ENCODE results near the gene SFMBT2.
"Not testable (repeated sequence)": the region's sequence is repeated elsewhere in the genome, so short reads cannot be mapped to it uniquely, and the experiment has no call there.

SFMBT2 gene

DNA sequence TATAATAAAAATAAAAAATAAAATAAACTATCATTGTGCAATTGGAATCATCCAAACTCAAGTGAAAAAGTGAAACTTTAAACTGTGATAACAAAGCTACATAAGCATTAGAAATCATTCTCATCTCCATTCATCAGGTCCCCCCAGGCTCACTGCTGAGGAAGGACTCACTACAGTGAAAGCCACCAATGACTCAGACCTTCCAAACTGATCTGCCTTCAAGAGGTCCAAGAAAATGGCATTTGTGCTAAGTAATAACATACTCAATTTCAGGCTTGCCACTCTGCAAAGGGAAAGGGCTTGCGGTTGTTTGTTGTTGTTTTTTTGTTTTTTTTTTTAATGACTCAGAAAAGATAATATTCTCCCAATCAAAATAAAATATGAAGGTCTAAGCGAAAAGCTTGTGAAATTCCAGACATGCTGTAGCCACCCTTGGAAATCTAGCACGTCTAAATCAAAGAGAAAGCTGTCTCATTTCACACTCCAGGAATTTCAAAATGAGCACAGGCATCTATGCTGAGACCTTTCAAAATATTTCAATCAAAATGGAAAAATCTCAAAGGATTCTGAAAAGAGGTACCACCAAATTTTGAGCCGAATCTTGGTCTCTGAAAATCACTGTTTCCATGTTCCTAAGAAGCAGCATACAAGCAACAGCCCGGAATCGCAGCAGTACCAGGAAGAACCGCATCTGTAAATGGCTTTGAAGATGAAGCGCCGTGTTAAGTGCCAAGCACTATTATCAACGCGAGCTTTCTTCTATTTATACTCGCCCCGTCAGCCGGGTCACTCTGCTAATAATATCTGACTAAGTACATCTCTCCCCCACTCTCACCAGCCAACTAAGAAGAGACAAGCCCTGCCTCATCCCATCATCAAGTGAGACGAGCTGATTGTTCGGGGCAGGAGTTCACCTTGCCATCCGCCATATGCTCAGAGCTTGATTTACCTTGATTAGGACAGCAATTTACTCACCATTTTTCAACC, 13.5 kb downstream of the SFMBT2 start:
- H3K9ac ChIP-seq (ENCODE audit: low read depth, low read length): no peak overlapping the region
- H3K27me3 ChIP-seq (ENCODE audit: insufficient read depth, low read length): no peaks in the 10 kb centered on the region
- no peak overlapping the region for H3K4me3 ChIP-seq (ENCODE audit: low read length)
- no peaks in the 10 kb centered on the region for H3K4me1 ChIP-seq (ENCODE audit: insufficient read depth, low read length)
- H3K27ac ChIP-seq (ENCODE audit: low read length): no peak overlapping the region
- H3K9me3 ChIP-seq (ENCODE audit: insufficient read depth, low read depth, low read length): no peaks in the 10 kb centered on the region
- no peaks in the 10 kb centered on the region for H3K36me3 ChIP-seq (ENCODE audit: insufficient read depth, low read depth, low read length)

DNA sequence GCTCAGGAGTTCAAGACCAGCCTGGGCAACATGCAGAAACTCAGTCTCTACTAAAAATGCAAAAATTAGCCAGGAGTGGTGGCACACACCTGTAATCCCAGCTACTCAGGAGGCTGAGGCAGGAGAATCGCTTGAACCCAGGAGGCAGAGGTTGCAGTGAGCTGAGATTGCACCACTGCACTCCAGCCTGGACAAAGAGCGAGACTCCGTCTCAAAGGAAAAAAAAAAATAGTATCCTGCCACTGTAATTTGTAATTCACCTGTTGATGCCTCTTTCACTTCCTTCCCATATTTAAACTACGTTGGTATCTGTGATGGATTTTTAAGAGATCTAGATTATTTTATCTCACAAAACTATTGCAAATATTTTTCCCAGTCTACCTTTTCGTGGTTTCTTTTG, 18.5 kb downstream of the SFMBT2 start:
- not testable (repeated sequence) for H3K4me3 ChIP-seq (ENCODE audit: low read length); H3K27ac ChIP-seq (ENCODE audit: low read length); H3K9me3 ChIP-seq (ENCODE audit: insufficient read depth, low read depth, low read length); H3K27me3 ChIP-seq (ENCODE audit: insufficient read depth, low read length); H3K4me1 ChIP-seq (ENCODE audit: insufficient read depth, low read length); H3K9ac ChIP-seq (ENCODE audit: low read depth, low read length); H3K36me3 ChIP-seq (ENCODE audit: insufficient read depth, low read depth, low read length)

DNA sequence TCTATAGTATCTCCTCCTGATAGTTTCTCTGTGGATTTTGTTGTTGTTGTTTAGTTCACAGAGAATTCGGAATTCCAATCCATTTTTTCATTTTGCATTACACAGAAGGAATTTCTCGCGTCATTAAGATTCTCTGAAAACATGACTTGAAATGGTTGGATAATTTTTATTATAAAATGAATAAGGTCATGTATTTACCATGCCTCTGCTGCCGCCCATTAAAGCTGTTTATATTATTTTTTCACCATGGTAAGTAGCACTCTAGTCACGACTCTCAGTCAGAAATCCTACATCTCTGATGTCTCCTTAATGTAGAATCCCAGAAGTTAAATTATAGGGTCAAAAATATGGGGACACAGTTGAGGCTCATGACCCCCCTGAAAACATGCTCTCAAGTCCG, 19.1 kb downstream of the SFMBT2 start:
- Histone ChIP-seq H3K9me3 (ENCODE audit: insufficient read depth, low read depth, low read length) (no peaks in the 10 kb centered on the region), H3K27ac (ENCODE audit: low read length) (no peak overlapping the region), H3K27me3 (ENCODE audit: insufficient read depth, low read length) (no peaks in the 10 kb centered on the region), H3K9ac (ENCODE audit: low read depth, low read length) (no peak overlapping the region), H3K4me3 (ENCODE audit: low read length) (no peak overlapping the region), H3K4me1 (ENCODE audit: insufficient read depth, low read length) (no peaks in the 10 kb centered on the region), H3K36me3 (ENCODE audit: insufficient read depth, low read depth, low read length) (no peaks in the 10 kb centered on the region)

DNA sequence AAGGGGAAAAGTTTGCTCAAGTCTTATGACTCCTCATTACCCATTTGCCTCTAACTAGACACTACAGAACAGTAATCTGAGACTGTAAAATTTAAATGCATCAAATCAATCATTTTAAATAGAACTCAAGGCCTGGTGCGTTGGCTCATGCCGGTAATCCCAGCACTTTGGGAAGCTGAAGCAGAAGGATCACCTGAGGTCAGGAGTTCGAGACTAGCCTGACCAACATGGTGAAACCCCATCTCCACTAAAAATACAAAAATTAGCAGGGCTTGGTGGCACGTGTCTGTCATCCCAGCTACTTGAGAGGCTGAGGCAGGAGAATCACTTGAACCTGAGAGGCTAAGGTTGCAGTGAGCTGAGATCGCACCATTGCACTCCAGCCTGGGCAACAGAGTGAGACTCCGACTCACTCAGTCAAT, 20.1 kb downstream of the SFMBT2 start:
- H3K9ac ChIP-seq (ENCODE audit: low read depth, low read length); H3K36me3 ChIP-seq (ENCODE audit: insufficient read depth, low read depth, low read length); H3K27ac ChIP-seq (ENCODE audit: low read length); H3K4me3 ChIP-seq (ENCODE audit: low read length); H3K4me1 ChIP-seq (ENCODE audit: insufficient read depth, low read length); H3K27me3 ChIP-seq (ENCODE audit: insufficient read depth, low read length); H3K9me3 ChIP-seq (ENCODE audit: insufficient read depth, low read depth, low read length): not testable (repeated sequence)

DNA sequence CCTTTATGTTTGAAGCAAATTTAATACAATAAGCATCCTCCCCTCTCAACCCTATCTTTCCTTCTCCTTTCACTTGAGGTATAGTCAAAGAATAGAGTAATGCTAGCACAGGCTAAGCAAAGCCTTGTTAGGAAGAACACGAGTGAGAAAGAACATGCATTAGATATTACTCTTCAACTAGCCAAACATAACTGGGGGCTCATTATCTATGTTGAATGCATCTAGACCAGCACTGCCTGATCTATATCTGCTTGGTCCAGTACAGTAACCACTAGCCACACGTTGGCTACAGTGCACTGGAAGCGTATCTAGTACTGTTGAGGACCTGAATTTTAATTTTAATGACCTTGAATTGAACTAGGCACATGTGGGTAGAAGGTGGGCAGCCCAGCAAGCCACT, 21.0 kb downstream of the SFMBT2 start:
- H3K9me3 ChIP-seq (ENCODE audit: insufficient read depth, low read depth, low read length): no peaks in the 10 kb centered on the region
- H3K27ac ChIP-seq (ENCODE audit: low read length): no peak overlapping the region
- no peaks in the 10 kb centered on the region for H3K36me3 ChIP-seq (ENCODE audit: insufficient read depth, low read depth, low read length)
- no peaks in the 10 kb centered on the region for H3K4me1 ChIP-seq (ENCODE audit: insufficient read depth, low read length)
- no peak overlapping the region for H3K9ac ChIP-seq (ENCODE audit: low read depth, low read length)
- no peaks in the 10 kb centered on the region for H3K27me3 ChIP-seq (ENCODE audit: insufficient read depth, low read length)
- H3K4me3 ChIP-seq (ENCODE audit: low read length): no peak overlapping the region

DNA sequence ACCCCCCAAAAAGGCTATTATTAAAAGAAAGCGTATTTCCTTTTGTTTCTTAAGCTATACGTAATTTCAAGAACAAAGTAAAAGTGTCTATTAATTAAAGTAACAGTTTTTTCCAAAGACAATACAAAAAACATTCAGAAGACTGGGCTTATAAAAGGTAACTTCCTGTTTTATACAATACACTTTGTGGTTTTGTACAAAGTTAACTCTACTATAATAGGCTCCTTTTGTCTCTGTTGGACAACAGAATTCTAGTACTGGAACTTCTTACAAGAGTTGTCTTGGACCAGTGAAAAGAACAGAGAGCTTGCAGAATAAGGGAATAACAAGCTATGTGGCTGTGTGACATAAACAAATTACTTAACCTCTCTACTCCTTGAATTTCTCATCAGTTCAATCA, 21.5 kb downstream of the SFMBT2 start:
- H3K9ac ChIP-seq (ENCODE audit: low read depth, low read length): no peak overlapping the region
- H3K36me3 ChIP-seq (ENCODE audit: insufficient read depth, low read depth, low read length): no peaks in the 10 kb centered on the region
- no peaks in the 10 kb centered on the region for H3K4me1 ChIP-seq (ENCODE audit: insufficient read depth, low read length)
- H3K9me3 ChIP-seq (ENCODE audit: insufficient read depth, low read depth, low read length): no peaks in the 10 kb centered on the region
- H3K27me3 ChIP-seq (ENCODE audit: insufficient read depth, low read length): no peaks in the 10 kb centered on the region
- H3K27ac ChIP-seq (ENCODE audit: low read length): no peak overlapping the region
- no peak overlapping the region for H3K4me3 ChIP-seq (ENCODE audit: low read length)

DNA sequence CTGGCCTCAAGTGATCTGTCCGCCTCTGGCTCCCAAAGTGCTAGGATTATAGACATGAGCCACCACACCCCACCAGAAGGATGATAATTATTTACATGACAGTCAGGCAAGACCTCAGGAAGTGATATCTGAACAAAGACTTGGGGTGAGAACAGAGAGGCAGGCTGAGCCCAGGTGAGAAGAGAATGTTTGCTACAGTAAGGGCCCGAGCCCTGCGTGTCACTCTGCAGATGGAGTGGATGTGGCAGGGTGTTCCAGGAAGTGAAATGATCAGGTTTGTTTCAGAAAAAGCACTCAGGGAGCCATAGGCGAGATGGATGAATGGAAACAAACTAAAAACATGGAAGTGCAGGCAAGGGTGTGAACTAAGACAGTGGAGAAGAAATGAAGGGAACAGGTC, 22.2 kb downstream of the SFMBT2 start:
- no peak overlapping the region for H3K27ac ChIP-seq (ENCODE audit: low read length)
- no peaks in the 10 kb centered on the region for H3K4me1 ChIP-seq (ENCODE audit: insufficient read depth, low read length)
- no peaks in the 10 kb centered on the region for H3K36me3 ChIP-seq (ENCODE audit: insufficient read depth, low read depth, low read length)
- H3K4me3 ChIP-seq (ENCODE audit: low read length): no peak overlapping the region
- no peaks in the 10 kb centered on the region for H3K9me3 ChIP-seq (ENCODE audit: insufficient read depth, low read depth, low read length)
- no peaks in the 10 kb centered on the region for H3K27me3 ChIP-seq (ENCODE audit: insufficient read depth, low read length)
- H3K9ac ChIP-seq (ENCODE audit: low read depth, low read length): no peak overlapping the region

DNA sequence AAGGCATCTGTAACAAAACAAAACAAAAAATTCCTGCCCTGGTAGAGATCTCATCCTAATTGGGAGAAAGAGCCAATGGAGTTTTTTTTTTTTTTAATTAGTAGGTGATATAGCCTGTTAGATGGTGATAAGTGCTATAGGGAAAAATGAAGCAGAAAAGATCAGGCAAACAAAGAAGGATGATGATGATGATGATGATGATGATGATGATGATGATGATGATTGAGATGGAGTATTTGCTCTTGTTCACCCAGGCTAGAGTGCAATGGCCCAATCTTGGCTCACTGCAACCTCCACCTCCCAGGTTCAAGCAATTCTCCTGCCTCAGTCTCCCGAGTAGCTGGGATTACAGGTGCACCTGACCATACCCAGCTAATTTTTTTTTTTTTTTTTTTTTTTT, 22.7 kb downstream of the SFMBT2 start:
- not testable (repeated sequence) for H3K36me3 ChIP-seq (ENCODE audit: insufficient read depth, low read depth, low read length); H3K27ac ChIP-seq (ENCODE audit: low read length); H3K9ac ChIP-seq (ENCODE audit: low read depth, low read length); H3K27me3 ChIP-seq (ENCODE audit: insufficient read depth, low read length); H3K4me3 ChIP-seq (ENCODE audit: low read length); H3K4me1 ChIP-seq (ENCODE audit: insufficient read depth, low read length); H3K9me3 ChIP-seq (ENCODE audit: insufficient read depth, low read depth, low read length)

DNA sequence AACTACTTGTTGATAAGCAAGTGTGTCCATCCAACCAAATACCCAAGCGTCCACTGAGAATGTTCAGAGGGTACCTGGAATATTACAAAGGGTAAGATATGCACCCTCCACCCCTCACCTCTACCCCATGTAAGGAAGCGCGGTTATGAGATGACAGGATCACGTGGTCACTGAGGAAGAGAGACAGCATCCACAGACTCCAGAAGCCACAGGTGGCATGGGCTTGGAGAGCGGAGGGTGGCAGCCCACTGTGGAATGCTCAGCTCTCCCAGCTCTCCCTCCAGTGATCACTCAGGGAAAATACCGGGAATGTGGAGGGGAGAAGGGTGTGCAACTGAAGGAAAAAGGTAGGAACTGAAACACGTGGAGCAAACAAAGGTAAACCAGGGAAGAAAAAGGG, 25.7 kb downstream of the SFMBT2 start:
- Histone ChIP-seq H3K27ac (ENCODE audit: low read length) (no peak overlapping the region), H3K4me1 (ENCODE audit: insufficient read depth, low read length) (no peaks in the 10 kb centered on the region), H3K9me3 (ENCODE audit: insufficient read depth, low read depth, low read length) (no peaks in the 10 kb centered on the region), H3K27me3 (ENCODE audit: insufficient read depth, low read length) (no peaks in the 10 kb centered on the region), H3K36me3 (ENCODE audit: insufficient read depth, low read depth, low read length) (0 out of 2 replicates have a peak, but pooled peaks cover 12% of the 10 kb centered on the region), H3K4me3 (ENCODE audit: low read length) (no peak overlapping the region), H3K9ac (ENCODE audit: low read depth, low read length) (no peak overlapping the region)

DNA sequence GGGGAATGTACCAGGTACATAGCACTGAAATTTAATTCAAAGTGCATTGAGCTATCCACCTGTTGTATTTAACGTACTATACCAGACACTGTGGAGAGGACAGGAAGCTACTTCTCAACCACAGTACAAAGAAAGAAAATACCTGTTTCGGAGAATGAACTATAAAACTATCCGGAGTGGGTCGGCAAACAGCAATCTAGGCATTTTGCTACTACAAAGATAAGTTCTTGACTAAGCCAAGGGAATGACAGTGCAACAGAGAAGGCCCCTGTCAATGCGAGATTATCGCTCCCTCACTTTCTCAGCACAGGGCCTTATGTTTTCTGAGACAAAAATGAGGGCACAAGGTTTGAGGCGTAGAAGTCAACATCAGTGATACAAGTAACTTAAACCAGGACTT, 27.4 kb downstream of the SFMBT2 start:
- Histone ChIP-seq H3K27ac (ENCODE audit: low read length) (no peak overlapping the region), H3K36me3 (ENCODE audit: insufficient read depth, low read depth, low read length) (0 out of 2 replicates have a peak, but pooled peaks cover 12% of the 10 kb centered on the region), H3K4me3 (ENCODE audit: low read length) (no peak overlapping the region), H3K27me3 (ENCODE audit: insufficient read depth, low read length) (no peaks in the 10 kb centered on the region), H3K9ac (ENCODE audit: low read depth, low read length) (no peak overlapping the region), H3K9me3 (ENCODE audit: insufficient read depth, low read depth, low read length) (no peaks in the 10 kb centered on the region), H3K4me1 (ENCODE audit: insufficient read depth, low read length) (no peaks in the 10 kb centered on the region)

DNA sequence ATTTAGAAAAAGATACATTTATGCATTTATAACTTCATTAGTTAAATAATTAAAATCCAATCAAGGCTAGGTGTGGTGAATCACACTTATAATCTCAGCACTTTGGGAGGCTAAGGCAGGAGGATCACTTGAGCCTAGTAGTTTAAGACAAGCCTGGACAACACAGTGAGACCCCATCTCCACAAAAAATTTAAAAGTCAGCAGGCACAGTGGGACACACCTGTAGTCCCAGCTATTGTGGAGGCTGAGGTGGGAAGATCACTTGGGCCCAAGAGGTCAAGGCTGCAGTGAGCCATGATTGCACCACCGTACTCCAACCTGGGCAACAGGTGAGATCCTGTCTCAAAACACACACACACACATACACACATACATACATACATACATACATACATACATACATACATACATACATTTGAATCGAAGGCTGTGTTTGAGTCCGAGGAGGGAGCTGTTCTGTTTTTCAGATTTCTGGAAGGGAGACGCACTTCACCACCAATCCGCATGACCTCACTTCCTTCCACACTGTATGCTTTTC, 30.1 kb downstream of the SFMBT2 start:
- Histone ChIP-seq H3K9ac (ENCODE audit: low read depth, low read length) (no peak overlapping the region), H3K4me3 (ENCODE audit: low read length) (no peak overlapping the region), H3K36me3 (ENCODE audit: insufficient read depth, low read depth, low read length) (peaks cover 12% of the 10 kb centered on the region; the same call in 1 of the 2 replicates), H3K27ac (ENCODE audit: low read length) (no peak overlapping the region), H3K27me3 (ENCODE audit: insufficient read depth, low read length) (no peaks in the 10 kb centered on the region), H3K9me3 (ENCODE audit: insufficient read depth, low read depth, low read length) (no peaks in the 10 kb centered on the region), H3K4me1 (ENCODE audit: insufficient read depth, low read length) (no peaks in the 10 kb centered on the region)
